GM23338 (cell line): ENCODE data around the gene TXNDC12.

ENCODE experiments used
- CREB1 ChIP-seq: fragments of 250-450 bp; sonication (Bioruptor Pico); IDR thresholded peaks from 2 replicates; pipeline ENCODE4 v1.5.0; 2020; ENCODE audit warnings: low read depth, mild to moderate bottlenecking, moderate library complexity
- CTCF ChIP-seq, 2 experiments: fragments of 200-600 bp in 1 of 2; sonication (generic) in 1 of 2; conservative IDR thresholded peaks; 2 replicates each; pipeline versions ENCODE4 v1.5.1 to v1.6.1; 2016 to 2017; ENCODE audit warnings: antibody characterized with exemption in 2 of 2, low read depth in 2 of 2, mild to moderate bottlenecking in 2 of 2, moderate library complexity in 1 of 2
- EZH2 ChIP-seq: fragments of 200-600 bp; sonication (generic); IDR thresholded peaks from one replicate; pipeline ENCODE4 v1.8.0; 2017; ENCODE audit warnings: antibody characterized with exemption, mild to moderate bottlenecking, low read depth; ENCODE audit not compliant: unreplicated experiment
- EZH2phosphoT487 ChIP-seq: fragments of 200-600 bp; sonication (generic); IDR thresholded peaks from one replicate; pipeline ENCODE4 v1.8.1; 2018; ENCODE audit warnings: antibody characterized with exemption; ENCODE audit not compliant: unreplicated experiment
- ZNF114 ChIP-seq: fragments of 250-450 bp; sonication (Bioruptor Pico); IDR thresholded peaks from 2 replicates; pipeline ENCODE4 v1.5.0; 2020; ENCODE audit warnings: mild to moderate bottlenecking, moderate library complexity
- ZNF331 ChIP-seq: fragments of 250-450 bp; sonication (Bioruptor Pico); IDR thresholded peaks from 2 replicates; pipeline ENCODE4 v1.5.0; 2020; ENCODE audit warnings: low read depth, mild to moderate bottlenecking, moderate library complexity
- TF ChIP-seq, protein P1 (sequence below): fragments of 250-450 bp; sonication (Bioruptor Pico); IDR thresholded peaks from 2 replicates; pipeline ENCODE4 v1.5.0; 2020; ENCODE audit warnings: mild to moderate bottlenecking, moderate library complexity
- TF ChIP-seq, protein P2 (sequence below): IDR thresholded peaks from one replicate; pipeline ENCODE4 v1.6.1; 2018; ENCODE audit warnings: antibody characterized with exemption; ENCODE audit not compliant: unreplicated experiment

- TF ChIP-seq ZNF114 (CRISPR knock-in tag) (no peak), CTCF (conservative IDR thresholded peaks at IDR 0.05; ENCODE audit: low read depth in 2 of 2) (no peak), EZH2phosphoT487 (no peak), EZH2 (no peak), CREB1 (CRISPR knock-in tag) (no peak), ZNF331 (CRISPR knock-in tag) (no peak)
- TF ChIP-seq, protein P1, sequence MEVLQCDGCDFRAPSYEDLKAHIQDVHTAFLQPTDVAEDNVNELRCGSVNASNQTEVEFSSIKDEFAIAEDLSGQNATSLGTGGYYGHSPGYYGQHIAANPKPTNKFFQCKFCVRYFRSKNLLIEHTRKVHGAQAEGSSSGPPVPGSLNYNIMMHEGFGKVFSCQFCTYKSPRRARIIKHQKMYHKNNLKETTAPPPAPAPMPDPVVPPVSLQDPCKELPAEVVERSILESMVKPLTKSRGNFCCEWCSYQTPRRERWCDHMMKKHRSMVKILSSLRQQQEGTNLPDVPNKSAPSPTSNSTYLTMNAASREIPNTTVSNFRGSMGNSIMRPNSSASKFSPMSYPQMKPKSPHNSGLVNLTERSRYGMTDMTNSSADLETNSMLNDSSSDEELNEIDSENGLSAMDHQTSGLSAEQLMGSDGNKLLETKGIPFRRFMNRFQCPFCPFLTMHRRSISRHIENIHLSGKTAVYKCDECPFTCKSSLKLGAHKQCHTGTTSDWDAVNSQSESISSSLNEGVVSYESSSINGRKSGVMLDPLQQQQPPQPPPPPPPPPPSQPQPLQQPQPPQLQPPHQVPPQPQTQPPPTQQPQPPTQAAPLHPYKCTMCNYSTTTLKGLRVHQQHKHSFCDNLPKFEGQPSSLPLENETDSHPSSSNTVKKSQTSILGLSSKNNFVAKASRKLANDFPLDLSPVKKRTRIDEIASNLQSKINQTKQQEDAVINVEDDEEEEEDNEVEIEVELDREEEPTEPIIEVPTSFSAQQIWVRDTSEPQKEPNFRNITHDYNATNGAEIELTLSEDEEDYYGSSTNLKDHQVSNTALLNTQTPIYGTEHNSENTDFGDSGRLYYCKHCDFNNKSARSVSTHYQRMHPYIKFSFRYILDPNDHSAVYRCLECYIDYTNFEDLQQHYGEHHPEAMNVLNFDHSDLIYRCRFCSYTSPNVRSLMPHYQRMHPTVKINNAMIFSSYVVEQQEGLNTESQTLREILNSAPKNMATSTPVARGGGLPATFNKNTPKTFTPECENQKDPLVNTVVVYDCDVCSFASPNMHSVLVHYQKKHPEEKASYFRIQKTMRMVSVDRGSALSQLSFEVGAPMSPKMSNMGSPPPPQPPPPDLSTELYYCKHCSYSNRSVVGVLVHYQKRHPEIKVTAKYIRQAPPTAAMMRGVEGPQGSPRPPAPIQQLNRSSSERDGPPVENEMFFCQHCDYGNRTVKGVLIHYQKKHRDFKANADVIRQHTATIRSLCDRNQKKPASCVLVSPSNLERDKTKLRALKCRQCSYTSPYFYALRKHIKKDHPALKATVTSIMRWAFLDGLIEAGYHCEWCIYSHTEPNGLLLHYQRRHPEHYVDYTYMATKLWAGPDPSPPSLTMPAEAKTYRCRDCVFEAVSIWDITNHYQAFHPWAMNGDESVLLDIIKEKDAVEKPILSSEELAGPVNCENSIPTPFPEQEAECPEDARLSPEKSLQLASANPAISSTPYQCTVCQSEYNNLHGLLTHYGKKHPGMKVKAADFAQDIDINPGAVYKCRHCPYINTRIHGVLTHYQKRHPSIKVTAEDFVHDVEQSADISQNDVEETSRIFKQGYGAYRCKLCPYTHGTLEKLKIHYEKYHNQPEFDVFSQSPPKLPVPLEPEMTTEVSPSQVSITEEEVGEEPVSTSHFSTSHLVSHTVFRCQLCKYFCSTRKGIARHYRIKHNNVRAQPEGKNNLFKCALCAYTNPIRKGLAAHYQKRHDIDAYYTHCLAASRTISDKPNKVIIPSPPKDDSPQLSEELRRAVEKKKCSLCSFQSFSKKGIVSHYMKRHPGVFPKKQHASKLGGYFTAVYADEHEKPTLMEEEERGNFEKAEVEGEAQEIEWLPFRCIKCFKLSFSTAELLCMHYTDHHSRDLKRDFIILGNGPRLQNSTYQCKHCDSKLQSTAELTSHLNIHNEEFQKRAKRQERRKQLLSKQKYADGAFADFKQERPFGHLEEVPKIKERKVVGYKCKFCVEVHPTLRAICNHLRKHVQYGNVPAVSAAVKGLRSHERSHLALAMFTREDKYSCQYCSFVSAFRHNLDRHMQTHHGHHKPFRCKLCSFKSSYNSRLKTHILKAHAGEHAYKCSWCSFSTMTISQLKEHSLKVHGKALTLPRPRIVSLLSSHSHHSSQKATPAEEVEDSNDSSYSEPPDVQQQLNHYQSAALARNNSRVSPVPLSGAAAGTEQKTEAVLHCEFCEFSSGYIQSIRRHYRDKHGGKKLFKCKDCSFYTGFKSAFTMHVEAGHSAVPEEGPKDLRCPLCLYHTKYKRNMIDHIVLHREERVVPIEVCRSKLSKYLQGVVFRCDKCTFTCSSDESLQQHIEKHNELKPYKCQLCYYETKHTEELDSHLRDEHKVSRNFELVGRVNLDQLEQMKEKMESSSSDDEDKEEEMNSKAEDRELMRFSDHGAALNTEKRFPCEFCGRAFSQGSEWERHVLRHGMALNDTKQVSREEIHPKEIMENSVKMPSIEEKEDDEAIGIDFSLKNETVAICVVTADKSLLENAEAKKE = no peak
- TF ChIP-seq, protein P2, sequence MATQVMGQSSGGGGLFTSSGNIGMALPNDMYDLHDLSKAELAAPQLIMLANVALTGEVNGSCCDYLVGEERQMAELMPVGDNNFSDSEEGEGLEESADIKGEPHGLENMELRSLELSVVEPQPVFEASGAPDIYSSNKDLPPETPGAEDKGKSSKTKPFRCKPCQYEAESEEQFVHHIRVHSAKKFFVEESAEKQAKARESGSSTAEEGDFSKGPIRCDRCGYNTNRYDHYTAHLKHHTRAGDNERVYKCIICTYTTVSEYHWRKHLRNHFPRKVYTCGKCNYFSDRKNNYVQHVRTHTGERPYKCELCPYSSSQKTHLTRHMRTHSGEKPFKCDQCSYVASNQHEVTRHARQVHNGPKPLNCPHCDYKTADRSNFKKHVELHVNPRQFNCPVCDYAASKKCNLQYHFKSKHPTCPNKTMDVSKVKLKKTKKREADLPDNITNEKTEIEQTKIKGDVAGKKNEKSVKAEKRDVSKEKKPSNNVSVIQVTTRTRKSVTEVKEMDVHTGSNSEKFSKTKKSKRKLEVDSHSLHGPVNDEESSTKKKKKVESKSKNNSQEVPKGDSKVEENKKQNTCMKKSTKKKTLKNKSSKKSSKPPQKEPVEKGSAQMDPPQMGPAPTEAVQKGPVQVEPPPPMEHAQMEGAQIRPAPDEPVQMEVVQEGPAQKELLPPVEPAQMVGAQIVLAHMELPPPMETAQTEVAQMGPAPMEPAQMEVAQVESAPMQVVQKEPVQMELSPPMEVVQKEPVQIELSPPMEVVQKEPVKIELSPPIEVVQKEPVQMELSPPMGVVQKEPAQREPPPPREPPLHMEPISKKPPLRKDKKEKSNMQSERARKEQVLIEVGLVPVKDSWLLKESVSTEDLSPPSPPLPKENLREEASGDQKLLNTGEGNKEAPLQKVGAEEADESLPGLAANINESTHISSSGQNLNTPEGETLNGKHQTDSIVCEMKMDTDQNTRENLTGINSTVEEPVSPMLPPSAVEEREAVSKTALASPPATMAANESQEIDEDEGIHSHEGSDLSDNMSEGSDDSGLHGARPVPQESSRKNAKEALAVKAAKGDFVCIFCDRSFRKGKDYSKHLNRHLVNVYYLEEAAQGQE = no peak
Observed at GRCh38 chr1:52059888-52060287, 4.9 kb upstream of the TXNDC12 start.
